Middle frontal gyrus (tissue), 1 donor: ENCODE measurements around the gene KLF13.
A peak's percentile ranks its signal among the peaks of the same experiment; 100 is the strongest.

Experiments used
- DNase-seq: peaks from one replicate; pipeline ENCODE4 v3.0.0-alpha.2; 2015; ENCODE audit warnings: low spot score; ENCODE audit errors: extremely low spot score

The KLF13 gene

DNA sequence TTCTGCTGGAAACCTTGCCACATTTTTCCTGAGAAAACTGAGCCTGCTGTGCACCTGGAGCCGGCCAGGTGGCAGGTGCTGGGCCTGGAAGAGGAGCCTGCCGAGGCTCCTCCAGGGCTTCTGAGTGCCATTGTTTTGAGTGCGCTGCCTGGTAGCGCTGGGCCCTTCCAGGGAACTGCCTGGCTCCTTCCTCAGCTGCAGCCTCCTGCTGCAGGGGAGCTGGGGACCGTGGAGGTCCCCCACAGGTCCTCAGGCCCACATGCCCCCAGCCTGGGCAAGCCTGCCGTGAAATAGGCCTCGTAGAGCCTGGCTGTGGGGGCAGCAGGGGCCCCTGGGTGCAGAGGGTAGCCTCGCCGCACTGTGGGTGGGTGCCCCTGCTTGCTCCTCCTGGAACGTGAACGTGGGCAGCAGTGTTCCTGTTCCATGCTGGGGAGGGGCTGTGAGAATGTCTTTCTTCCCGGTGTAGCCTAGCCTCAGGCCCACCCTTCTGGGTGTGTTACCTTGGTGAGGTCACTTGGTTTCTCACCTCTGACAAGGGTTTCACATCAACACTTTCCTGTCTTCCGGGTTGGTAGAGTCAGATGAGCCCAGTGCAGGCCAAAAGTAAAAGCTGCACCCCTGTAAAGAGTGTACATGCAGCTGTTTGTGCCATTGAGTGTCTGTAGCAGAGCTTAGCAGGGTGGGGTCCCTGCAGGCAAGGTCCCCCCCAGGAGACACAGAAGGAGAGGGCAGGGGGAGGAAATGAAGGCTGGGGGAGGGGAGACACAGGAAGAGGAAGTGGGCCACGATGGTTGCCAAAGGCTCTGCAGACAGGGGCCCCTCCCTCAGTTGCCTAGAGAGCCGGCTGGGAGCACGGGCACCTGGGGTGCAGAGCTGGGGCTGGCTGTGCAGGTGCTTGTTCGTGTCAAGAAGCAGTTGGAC lies 34.5 kb downstream of the KLF13 start:
- DNase-seq: no peak

GRCh38 chr15:31361764-31362515 lies 35.3 kb downstream of the KLF13 start:
- DNase-seq: no peak

DNA sequence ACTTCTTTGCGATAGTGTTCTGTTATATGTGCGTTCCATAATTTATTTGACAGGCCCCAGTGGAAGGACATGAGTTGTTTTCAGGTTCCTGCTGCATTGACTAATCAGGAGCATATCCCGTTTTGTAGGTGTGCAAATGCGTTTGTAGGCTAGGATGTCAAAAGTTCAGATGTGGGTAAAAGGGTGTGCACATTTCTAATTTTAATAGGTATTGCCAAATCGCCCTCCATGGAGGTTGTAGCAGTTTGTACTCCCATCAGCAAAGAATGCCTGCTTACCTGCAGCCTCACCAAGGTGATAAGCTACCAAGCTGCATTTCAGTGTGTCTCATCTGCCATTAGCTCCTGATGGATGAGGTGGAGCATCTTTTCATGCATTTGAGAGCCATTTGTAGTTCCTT lies 36.3 kb downstream of the KLF13 start:
- DNase-seq: no peak

DNA sequence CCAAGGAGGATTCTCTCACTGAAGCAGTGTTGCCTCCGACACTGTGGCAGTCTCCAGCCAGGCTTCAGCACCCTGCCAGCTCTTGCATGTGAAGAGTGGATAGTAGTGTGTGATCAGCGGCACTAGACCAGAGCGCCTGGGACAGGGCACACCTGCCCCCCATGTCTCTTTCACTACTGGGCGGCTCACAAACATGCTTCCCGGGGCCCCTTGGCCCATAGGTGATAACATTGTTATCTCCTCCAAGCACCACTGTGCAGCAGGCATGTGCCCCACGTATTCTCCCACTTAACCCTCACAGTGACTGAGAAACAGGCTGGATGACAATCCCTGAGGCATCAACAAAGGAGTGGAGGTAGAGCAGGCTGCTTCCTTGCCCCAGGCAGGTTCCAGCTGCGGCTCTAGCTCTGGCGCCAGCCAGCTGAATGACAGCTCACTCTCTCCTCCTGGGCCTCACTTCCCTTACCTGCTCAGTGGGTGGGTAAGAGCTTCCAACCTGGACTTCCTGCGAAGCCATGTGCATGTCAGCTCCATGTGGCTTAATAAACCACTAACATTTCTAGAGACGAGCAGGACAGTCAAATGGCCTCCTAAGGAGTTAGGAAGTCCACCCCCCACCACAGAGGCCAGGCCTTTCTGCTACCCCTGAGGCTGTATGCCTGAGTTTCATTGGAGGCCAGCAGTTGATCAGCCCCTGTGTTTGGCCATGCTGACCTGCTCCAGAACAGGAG lies 37.8 kb downstream of the KLF13 start:
- no peak for DNase-seq

GRCh38 chr15:31365032-31365654 lies 38.5 kb downstream of the KLF13 start:
- no peak for DNase-seq

DNA sequence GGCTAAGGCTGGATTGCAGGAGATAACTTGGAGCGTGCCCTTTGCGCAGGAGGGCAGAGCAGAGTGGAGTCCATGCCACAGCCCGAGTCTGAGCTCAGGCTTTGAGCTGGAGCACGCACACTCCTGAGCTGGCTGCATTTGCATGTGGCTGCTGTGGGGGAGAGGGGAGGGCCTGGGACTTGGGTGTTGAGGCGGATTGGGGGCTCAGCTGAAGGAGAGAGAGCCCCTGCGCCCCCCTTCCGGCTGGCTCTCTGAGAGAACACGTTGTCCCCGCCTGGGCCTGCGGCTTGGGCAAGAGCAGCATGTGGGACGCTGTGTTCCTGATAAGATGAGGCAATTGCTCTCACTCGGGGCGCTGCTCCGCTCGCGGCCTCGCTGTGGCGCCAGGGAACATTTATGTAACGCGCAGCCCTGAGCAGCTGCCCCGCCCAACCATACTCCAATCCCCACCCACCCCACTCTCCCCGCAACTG lies 39.1 kb downstream of the KLF13 start:
- peak; percentile 85 for DNase-seq

- DNase-seq: no peak
Measured at GRCh38 chr15:31366169-31366734, 39.6 kb downstream of the KLF13 start.

- no peak for DNase-seq
Measured at GRCh38 chr15:31367021-31367729, 40.5 kb downstream of the KLF13 start.

DNA sequence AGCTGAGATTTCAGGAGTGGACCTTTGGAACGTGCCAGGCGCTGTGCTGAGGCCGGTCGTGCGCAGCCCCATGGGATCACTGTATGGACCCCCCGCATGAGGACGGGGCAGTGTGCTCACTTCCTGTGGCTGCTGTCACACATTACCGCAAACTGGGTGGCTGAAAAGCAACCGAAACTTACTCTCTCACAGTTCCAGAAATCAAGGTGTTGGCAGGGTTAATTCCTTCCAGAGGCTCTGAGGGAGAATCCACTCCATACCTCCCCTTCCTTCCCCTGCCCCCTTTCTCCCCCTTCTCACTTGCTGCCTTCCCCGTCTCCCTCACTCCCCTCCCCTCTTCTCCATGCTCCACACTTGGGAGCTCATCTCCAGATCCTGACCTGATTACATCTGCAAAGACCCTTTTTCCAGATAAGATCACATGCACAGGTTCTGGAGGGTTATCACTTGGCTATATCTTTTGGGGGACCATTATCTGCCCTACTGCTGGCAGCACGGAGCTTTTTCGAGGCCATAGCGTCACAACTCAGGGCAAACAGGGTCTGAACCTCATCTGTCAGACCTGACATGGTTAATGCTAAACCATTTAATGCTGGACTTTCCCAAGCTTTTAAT lies 41.2 kb downstream of the KLF13 start:
- no peak for DNase-seq

GRCh38 chr15:31369727-31370126 lies 43.1 kb downstream of the KLF13 start:
- no peak for DNase-seq

DNA sequence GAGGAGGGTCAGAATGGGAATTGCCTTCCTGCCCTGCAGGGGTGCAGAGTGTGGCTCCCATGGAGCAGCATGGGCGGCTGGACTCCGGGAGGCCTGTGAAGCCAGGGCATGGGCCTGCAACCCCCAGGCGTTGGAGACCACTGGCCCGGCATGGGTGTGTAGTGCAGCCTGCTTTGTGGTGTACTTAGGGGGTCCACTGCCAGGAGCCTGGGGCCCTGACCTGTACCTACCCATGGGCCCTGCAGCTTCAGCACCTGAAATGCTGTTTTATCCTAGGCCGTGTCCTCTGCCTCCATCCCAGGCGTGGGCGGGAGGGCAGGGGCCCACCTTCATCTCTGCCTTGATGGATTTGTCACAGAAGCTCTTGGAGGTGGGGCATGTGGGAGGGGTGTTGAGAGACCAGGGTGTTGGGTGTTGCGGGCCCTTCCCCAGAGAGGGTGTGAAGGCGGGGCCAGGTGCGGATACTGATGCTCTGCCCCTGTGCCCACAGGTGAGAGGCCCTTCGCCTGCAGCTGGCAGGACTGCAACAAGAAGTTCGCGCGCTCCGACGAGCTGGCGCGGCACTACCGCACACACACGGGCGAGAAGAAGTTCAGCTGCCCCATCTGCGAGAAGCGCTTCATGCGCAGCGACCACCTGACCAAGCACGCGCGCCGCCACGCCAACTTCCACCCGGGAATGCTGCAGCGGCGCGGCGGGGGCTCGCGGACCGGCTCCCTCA lies 45.0 kb downstream of the KLF13 start:
- no peak for DNase-seq

DNA sequence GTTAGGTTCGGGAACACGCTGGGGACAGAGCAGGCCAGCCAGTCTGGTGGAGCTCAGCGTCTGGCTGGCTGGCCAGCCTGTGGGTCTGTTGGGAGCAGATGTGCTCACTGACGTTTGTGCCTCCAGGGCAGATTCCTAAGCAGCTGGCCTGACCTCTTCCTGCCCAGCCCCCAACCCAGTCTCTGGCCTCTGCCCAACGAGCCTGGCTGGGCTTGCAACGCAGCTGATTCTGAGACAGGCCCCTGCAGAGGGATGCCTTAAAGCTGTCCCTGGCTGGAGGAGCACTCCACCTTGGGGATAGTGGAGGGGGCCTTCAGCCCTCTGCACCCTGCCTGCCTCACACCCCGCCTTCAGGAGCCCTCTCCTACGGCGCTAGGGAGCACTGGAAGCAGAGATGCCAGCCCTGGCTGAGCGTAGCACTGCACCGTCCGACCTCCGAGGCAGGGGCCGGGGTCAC lies 46.0 kb downstream of the KLF13 start:
- no peak for DNase-seq

- no peak for DNase-seq
Measured at GRCh38 chr15:31373096-31373865, 46.6 kb downstream of the KLF13 start.

DNA sequence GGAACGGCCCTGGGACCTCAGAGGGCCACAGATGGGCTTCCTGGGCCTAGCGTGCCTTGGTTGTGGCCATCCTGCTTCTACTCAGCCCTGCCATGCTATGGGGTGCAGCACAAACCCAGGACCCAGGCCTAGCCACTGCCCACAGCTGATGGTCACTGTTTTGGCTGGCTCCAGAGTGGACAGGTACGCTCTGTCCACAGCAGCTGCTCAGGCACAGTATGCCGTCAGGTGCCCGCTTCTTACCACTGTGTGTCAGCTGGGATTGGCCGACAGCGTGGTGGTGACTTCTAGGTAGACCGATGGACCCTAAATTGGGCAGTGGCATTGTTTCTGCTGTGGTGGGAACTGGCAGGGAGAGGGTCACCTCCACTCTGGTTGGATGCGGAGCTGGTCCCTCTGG lies 47.3 kb downstream of the KLF13 start:
- no peak for DNase-seq

DNA sequence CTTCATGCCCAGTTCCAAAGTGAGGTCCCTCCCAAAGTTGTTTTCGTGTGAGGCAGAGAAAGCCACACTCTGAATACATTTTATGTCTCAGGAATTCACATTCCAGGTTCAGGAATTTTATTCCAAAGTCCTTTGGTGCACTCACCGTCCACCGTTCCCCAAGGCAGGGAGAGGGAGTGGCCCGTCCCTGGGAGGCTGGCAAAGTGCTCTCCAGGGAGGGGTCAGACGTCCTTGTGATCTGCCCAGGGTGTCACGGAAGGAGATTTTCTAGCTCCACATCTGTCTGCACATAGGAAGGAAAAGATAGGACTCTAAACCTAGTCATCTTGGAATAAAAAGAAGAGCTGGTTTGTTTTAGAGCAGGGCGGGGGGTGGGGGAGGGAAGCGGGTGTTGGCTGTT lies 47.9 kb downstream of the KLF13 start:
- DNase-seq: no peak

GRCh38 chr15:31374986-31375385 lies 48.4 kb downstream of the KLF13 start:
- DNase-seq: no peak

DNA sequence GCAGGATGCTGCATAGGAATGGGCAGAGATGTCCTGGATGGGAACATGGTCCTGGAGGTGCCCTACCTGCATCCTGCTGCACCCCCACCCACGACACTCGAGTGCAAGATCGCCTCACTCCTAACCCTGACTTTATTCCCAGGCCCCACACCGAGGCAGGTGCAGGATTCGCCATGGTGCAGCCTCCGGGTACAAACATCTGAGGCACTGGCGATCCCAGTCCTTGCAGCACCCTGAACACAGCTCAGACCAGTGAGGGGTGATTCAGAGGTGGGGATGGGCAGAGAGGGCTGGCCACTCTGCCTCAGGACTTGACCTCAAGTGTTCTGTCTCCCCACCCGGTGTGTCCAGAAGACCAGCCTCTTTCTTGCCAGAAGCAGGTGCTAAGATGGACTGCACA lies 49.1 kb downstream of the KLF13 start:
- no peak for DNase-seq

DNA sequence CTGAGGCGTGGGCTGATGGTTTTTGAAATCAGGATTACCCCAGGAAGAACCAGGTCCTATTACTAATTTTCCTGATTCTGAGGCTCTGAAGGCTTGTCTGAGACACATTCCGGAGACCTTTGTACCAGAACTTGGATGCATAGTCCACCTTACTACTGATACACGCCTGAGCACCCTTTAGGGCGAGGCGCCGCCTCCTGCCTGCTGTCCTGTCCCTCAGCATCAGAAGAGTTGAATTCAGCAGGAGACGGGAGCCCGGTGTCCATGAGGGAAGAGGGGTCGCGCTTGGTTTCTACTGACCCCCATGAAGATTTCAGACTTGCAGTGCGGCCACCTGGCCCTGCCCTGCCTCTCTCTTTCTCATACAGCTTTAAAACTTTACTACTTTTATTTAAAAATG lies 49.9 kb downstream of the KLF13 start:
- no peak for DNase-seq
